ENCODE data around the gene SCIN. TPM values are rescaled to one million over a fixed set of nuclear protein-coding genes. Genes with fewer than 3 reads are reported as not detected.

SCIN gene
- total and polyA plus RNA-seq, 4 donors, result 4.5 to 24.7 (median 11.4) TPM

DNA sequence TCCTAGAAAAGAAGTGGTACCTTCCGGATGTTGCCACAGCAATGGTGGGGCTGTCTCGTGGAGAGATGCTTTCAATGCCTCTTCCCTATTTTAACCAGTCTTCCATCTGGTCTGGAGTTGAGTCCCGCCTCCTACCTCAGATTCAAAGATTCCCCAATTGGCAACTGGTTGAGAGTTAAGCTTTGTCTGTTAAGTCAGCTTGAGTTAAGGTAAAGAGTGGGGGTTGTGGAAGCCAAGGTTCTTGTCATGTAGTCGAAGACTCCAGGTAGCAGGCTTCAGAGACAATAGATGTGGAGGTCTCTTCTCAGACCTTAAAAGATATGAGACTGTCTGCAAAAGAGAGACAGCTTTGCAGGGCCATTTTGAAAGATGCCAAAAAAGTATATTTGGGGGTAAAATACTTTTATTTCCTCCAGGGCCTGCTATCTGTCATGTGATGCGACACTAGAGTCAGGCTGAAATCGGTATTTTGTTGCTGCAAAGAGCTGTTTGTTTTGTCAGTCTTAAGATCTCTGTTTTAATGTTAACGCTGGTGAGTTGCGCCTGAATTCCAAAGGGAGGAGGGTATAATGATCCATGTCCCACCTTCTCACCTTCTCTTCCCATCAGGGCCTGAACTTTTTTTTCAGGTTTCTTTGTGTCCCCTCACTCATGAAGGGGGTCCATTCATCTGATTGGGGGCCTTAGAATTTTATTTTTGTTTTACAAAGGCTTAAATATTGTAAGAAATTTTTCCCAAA is 40.4 kb upstream of the SCIN start:
- DNase-seq (no peak), ATAC-seq (ENCODE audit: insufficient read depth, low FRiP score) (no peak)
- Histone ChIP-seq H3K36me3 (ENCODE audit: control insufficient read depth in 4 of 4, insufficient read depth in 4 of 4, low read length in 4 of 4) (no peaks in the 10 kb centered on the region), H3K4me1 (ENCODE audit: control insufficient read depth in 5 of 5, insufficient read depth in 5 of 5, low read length in 5 of 5) (no peaks in the 10 kb centered on the region), H3K4me3 (no peak overlapping the region), H3K27me3 (ENCODE audit: control insufficient read depth in 3 of 3, insufficient read depth in 3 of 3, low read length in 2 of 3) (no peaks in the 10 kb centered on the region), H3K9ac (ENCODE audit: insufficient read depth in 1 of 2, low read length in 2 of 2) (no peak overlapping the region), H3K27ac (ENCODE audit: low read depth in 1 of 2, low read length in 1 of 2) (no peak overlapping the region), H3K9me3 (ENCODE audit: control insufficient read depth in 4 of 4, insufficient read depth in 3 of 4, low read length in 3 of 4) (no peaks in the 10 kb centered on the region)
- WGBS, 2 donors, result 87 to 90% methylated on average over 8 of the region's 8 CpGs
- no peak for TF ChIP-seq CTCF (IDR thresholded peaks at IDR 0.05; ENCODE audit: control extremely low read depth, extremely low read depth)

- Histone ChIP-seq H3K4me3 (no peak overlapping the region), H3K9ac (ENCODE audit: insufficient read depth in 1 of 2, low read length in 2 of 2) (no peak overlapping the region), H3K27me3 (ENCODE audit: control insufficient read depth in 3 of 3, insufficient read depth in 3 of 3, low read length in 2 of 3) (no peaks in the 10 kb centered on the region), H3K9me3 (ENCODE audit: control insufficient read depth in 4 of 4, insufficient read depth in 3 of 4, low read length in 3 of 4) (peaks cover 0 to 3% (median 0%) of the 10 kb centered on the region in 4 donors), H3K36me3 (ENCODE audit: control insufficient read depth in 4 of 4, insufficient read depth in 4 of 4, low read length in 4 of 4) (no peaks in the 10 kb centered on the region), H3K4me1 (ENCODE audit: control insufficient read depth in 5 of 5, insufficient read depth in 5 of 5, low read length in 5 of 5) (no peaks in the 10 kb centered on the region), H3K27ac (ENCODE audit: low read depth in 1 of 2, low read length in 1 of 2) (no peak overlapping the region)
- no peak for DNase-seq
- TF ChIP-seq CTCF (IDR thresholded peaks at IDR 0.05; ENCODE audit: control extremely low read depth, extremely low read depth), result no peak
- ATAC-seq (ENCODE audit: insufficient read depth, low FRiP score), result no peak
- 92 to 94% methylated on average over 4 of the region's 4 CpGs for WGBS, 2 donors
These were observed 38.7 kb upstream of the SCIN start for GRCh38 chr7:12531784-12532183.

DNA sequence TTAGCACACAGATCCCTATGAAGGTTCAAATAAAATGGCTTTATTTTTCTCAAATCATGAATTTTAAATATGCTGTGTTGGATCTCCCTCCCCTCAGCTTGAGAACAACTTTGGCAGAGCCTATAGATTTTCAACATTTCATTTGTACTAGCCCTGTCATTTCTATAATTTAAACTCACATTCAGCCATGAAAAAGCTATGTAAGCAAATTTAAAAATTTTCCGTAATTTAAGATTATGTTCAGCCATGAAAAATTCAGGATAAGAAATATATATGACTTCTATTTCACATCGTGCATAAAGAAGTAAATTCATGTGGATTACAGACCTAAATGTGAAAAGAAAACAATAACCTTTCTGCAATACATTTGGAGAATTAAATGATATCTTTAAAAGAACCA is 36.5 kb upstream of the SCIN start:
- H3K27me3 ChIP-seq (ENCODE audit: control insufficient read depth in 3 of 3, insufficient read depth in 3 of 3, low read length in 2 of 3), result no peaks in the 10 kb centered on the region
- peaks cover 0 to 3% (median 0%) of the 10 kb centered on the region in 4 donors for H3K9me3 ChIP-seq (ENCODE audit: control insufficient read depth in 4 of 4, insufficient read depth in 3 of 4, low read length in 3 of 4)
- no peaks in the 10 kb centered on the region for H3K36me3 ChIP-seq (ENCODE audit: control insufficient read depth in 4 of 4, insufficient read depth in 4 of 4, low read length in 4 of 4)
- no peaks in the 10 kb centered on the region for H3K4me1 ChIP-seq (ENCODE audit: control insufficient read depth in 5 of 5, insufficient read depth in 5 of 5, low read length in 5 of 5)
- DNase-seq, result no peak
- no peak overlapping the region for H3K27ac ChIP-seq (ENCODE audit: low read depth in 1 of 2, low read length in 1 of 2)
- 69 to 95% methylated on average over 2 of the region's 2 CpGs for WGBS, 2 donors
- no peak for TF ChIP-seq CTCF (IDR thresholded peaks at IDR 0.05; ENCODE audit: control extremely low read depth, extremely low read depth)
- H3K4me3 ChIP-seq, result no peak overlapping the region
- H3K9ac ChIP-seq (ENCODE audit: insufficient read depth in 1 of 2, low read length in 2 of 2), result no peak overlapping the region
- ATAC-seq (ENCODE audit: insufficient read depth, low FRiP score), result no peak

GRCh38 chr7:12539681-12540080 is 30.8 kb upstream of the SCIN start:
- no peak for DNase-seq
- no peak overlapping the region for H3K4me3 ChIP-seq
- TF ChIP-seq CTCF (IDR thresholded peaks at IDR 0.05; ENCODE audit: control extremely low read depth, extremely low read depth), result no peak
- H3K9me3 ChIP-seq (ENCODE audit: control insufficient read depth in 4 of 4, insufficient read depth in 3 of 4, low read length in 3 of 4), result peaks cover 0 to 3% (median 0%) of the 10 kb centered on the region in 4 donors
- H3K36me3 ChIP-seq (ENCODE audit: control insufficient read depth in 4 of 4, insufficient read depth in 4 of 4, low read length in 4 of 4), result no peaks in the 10 kb centered on the region
- no peak for ATAC-seq (ENCODE audit: insufficient read depth, low FRiP score)
- H3K9ac ChIP-seq (ENCODE audit: insufficient read depth in 1 of 2, low read length in 2 of 2), result no peak overlapping the region
- H3K27ac ChIP-seq (ENCODE audit: low read depth in 1 of 2, low read length in 1 of 2), result no peak overlapping the region
- H3K4me1 ChIP-seq (ENCODE audit: control insufficient read depth in 5 of 5, insufficient read depth in 5 of 5, low read length in 5 of 5), result no peaks in the 10 kb centered on the region
- H3K27me3 ChIP-seq (ENCODE audit: control insufficient read depth in 3 of 3, insufficient read depth in 3 of 3, low read length in 2 of 3), result no peaks in the 10 kb centered on the region

All from lung (tissue), 12 donors.